Activated T-helper 1 cell treated with anti-CD3 and anti-CD28 coated beads, Interleukin-12 subunit alpha, Interleukin-12 subunit beta, Interleukin-2, Interleukin-4 antibody, amounts not matched to agents 30 ng/mL and 10 ng/mL and 1 ng/mL, durations not matched to agents 14 hours and 24 hours and 36 hours (primary cell): ENCODE measurements around the gene SRP54. TPM values are rescaled to one million over a fixed set of nuclear protein-coding genes. Genes with fewer than 3 reads are reported as not detected.
A peak's percentile ranks its signal among the peaks of the same experiment; 100 is the strongest.
"Not testable (repeated sequence)": the region's sequence is repeated elsewhere in the genome, so short reads cannot be mapped to it uniquely, and the experiment has no call there.

Source experiments
- DNase-seq: peaks from one replicate; pipeline ENCODE4 v3.0.0; 2021; ENCODE audit warnings: low spot score
- H3K27ac Mint-ChIP-seq: one replicate; pipeline ENCODE4 v1.8.0; 2021; ENCODE audit warnings: mild to moderate bottlenecking, mixed read lengths
- H3K27me3 Mint-ChIP-seq: one replicate; pipeline ENCODE4 v1.8.0; 2022; ENCODE audit warnings: mild to moderate bottlenecking, moderate library complexity, mixed read lengths; ENCODE audit not compliant: insufficient read depth
- H3K36me3 Mint-ChIP-seq: one replicate; pipeline ENCODE4 v1.8.0; 2021; ENCODE audit warnings: low read depth, mixed read lengths
- H3K4me1 Mint-ChIP-seq: one replicate; pipeline ENCODE4 v1.8.0; 2021; ENCODE audit warnings: low read depth, mixed read lengths
- H3K4me3 Mint-ChIP-seq: one replicate; pipeline ENCODE4 v1.8.0; 2021; ENCODE audit warnings: mild to moderate bottlenecking, moderate library complexity, mixed read lengths
- H3K9me3 Mint-ChIP-seq: one replicate; pipeline ENCODE4 v1.8.0; 2021; ENCODE audit warnings: mixed read lengths
- intact Hi-C: fragments of 100-400 bp; cut with micrococcal nuclease; formaldehyde crosslinking; loops from one replicate; pipeline ENCODE4 v1.15.1; 2024
- total RNA-seq: library from RNA; stranded (reverse); gene quantifications from 2 replicates; pipeline ENCODE4 v1.2.3, GENCODE V29; 2022

SRP54 gene
- total RNA-seq, result 76.1 and 76.2 TPM in 2 replicates

DNA sequence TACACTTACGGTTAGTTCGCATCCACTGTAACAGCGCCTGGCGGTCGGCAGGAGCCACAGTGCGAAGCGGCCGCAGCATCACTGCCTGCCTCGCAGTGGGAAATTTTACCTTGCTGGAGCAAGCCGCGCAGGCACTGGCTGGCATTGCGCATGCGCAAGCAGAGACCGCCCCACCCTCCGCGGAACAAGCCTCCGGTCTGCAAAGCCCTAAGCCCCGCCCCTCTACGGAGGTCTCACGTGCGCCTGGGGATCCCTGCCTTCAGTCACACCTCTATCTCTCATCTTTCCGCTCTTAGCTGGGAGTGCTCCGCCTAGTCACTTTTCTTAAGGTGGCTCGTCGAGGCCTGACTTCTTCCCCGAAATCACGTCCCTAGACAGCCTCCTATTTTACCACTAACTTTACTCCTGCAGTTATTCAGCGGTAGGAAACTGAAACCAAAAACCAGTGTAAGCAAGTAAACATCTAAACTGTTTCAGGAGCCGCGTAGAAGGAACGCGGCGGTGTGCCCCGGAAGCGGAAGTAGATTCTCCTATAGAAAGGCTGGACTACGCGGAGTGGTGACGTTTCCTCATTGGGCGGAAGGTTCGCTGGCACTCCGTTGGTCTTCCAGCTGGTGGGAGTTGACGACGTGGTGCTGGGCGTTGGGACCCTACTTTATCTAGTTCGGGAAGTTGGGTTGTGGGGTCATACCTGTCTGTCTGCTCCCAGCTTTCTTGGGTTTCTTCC is at the start of gene SRP54:
TSS of gene SRP54 (plus strand) at position 572 of the 727 bp plus-strand sequence. CDS start 13,718 bp downstream, outside the sequence.
- H3K36me3 Mint-ChIP-seq, result peaks cover 7% of the 10 kb centered on the region
- H3K27ac Mint-ChIP-seq, result no peak within 1 kb of the TSS
- H3K4me3 Mint-ChIP-seq, result no peak within 1 kb of the TSS
- no peaks in the 10 kb centered on the region for H3K27me3 Mint-ChIP-seq
- peak; percentile 100 for DNase-seq
- no peaks in the 10 kb centered on the region for H3K9me3 Mint-ChIP-seq
- intact Hi-C loops, result loop anchor here (1.0 to 5.0 kb wide), 14 partner anchors 16 to 824 kb away; partner anchors contain the start of genes CFL2, EAPP, FAM177A1 and NFKBIA
- peaks cover 6% of the 10 kb centered on the region for H3K4me1 Mint-ChIP-seq

DNA sequence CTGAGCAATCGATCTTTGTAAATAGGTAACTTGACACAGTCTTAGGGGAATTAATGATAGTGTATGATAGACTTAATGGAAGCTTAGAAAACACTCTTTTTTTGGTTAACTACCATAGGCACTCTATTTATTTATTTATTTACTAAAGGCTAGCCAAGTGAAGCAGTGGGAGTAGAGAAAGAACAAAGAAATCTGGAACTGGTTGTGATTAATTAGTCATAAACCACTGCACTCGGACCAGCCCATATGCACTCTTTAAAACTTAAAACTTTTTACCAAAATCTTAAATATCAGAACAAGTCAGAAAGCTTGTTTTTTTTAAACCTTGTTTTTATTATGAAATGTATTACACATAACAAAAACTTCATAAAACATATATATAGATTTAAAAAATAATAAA is 49.5 kb upstream of the SRP54 start:
- DNase-seq, result no peak
- no peak overlapping the region for H3K27ac Mint-ChIP-seq
- peaks cover 41% of the 10 kb centered on the region for H3K4me1 Mint-ChIP-seq
- peaks cover 5% of the 10 kb centered on the region for H3K36me3 Mint-ChIP-seq
- intact Hi-C loops, result loop anchor here (5.0 kb wide), 1 partner anchor 34 kb away; no protein-coding TSS in a partner anchor
- no peaks in the 10 kb centered on the region for H3K9me3 Mint-ChIP-seq
- H3K4me3 Mint-ChIP-seq, result no peak overlapping the region
- no peaks in the 10 kb centered on the region for H3K27me3 Mint-ChIP-seq

DNA sequence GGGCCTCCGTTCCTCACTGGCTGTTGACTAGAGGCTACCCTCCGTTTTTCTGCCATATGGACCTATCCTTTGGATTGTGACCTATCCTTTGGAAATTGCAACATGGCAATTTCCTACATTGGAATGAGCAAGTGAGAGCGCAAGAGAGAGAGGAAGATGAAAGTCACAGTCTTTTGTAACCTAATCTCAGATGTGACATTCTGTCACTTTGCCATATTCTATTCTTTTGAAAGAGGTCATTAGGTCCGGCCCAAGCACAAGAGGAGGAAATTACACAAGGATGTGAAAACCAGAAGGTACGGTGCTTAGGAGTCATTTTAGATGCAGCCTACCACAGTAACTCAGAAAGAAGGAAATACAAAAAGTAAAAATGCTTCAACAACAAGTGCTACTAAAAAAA is 47.3 kb upstream of the SRP54 start:
- peak overlapping the region; percentile 16 for H3K27ac Mint-ChIP-seq

DNA sequence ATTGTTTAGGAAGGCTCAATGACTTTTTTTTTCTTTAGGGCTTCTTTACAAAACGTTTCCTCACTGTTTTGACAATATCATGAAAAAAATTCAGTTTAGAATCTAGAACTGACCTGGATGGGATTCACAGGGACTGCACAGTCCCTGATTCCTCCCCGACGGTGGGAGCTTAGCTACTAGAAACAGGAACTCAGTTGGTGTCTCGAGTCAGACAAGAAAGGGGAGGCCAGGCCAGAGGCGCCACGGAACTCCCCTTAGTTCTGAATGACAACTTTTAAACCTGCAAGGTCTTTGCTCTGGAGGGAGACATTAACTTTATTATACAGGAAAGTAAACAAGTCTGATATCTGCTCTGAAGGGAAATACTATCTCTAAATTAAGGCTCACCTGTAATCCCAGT is 45.4 kb upstream of the SRP54 start:
- H3K27me3 Mint-ChIP-seq, result no peaks in the 10 kb centered on the region
- peaks cover 15% of the 10 kb centered on the region for H3K36me3 Mint-ChIP-seq
- H3K4me3 Mint-ChIP-seq, result no peak overlapping the region
- no peak overlapping the region for H3K27ac Mint-ChIP-seq
- H3K9me3 Mint-ChIP-seq, result peaks cover 4% of the 10 kb centered on the region
- H3K4me1 Mint-ChIP-seq, result peaks cover 15% of the 10 kb centered on the region
- DNase-seq, result no peak
- intact Hi-C loops, result no loop called here

More for the DNA sequence above, 47.3 kb upstream of the SRP54 start:
- Mint-ChIP-seq H3K4me1 (peaks cover 27% of the 10 kb centered on the region), H3K27me3 (no peaks in the 10 kb centered on the region), H3K36me3 (peaks cover 10% of the 10 kb centered on the region), H3K9me3 (no peaks in the 10 kb centered on the region), H3K4me3 (no peak overlapping the region)
- intact Hi-C loops, result no loop called here
- no peak for DNase-seq

DNA sequence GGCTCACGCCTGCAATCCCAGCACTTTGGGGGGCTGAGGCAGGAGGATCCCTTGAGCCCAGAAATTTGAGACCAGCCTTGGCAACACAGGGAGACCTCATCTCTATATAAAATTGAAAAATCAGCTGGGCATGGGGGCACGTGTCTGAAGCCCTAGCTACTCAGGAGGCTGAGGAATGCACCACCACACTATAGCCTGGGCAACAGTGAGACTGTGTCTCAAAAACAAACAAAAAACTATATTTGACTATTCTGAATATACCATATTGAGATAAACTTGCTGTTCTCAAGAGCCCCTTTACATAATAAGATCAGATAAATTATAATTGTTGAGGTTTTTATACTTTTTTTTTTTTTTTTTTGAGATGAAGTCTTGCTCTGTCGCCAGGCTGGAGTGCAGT is 44.9 kb upstream of the SRP54 start:
- intact Hi-C loops, result no loop called here
- Mint-ChIP-seq H3K27me3 (no peaks in the 10 kb centered on the region), H3K4me1 (peaks cover 15% of the 10 kb centered on the region), H3K27ac (no peak overlapping the region), H3K9me3 (peaks cover 4% of the 10 kb centered on the region), H3K36me3 (peaks cover 15% of the 10 kb centered on the region), H3K4me3 (no peak overlapping the region)
- no peak for DNase-seq

DNA sequence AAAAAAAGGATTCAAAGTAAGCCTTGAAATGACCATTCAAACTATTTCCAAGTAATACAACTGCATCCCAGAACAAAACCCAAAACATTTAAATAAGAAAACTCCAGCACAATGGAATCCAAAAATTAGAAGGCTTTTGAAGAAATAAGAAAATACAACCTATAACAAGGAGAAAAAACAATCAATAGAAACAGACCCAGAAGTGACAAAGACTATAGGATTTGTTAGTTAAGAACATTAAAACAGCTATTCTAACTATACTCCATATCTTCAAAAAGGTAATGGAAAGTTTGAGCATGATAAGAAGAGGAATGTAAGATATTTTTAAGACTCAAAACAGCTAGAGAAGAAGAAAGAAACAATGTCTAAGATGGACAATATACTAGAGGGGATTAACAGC is 39.3 kb upstream of the SRP54 start:
- Mint-ChIP-seq H3K4me1 (no peaks in the 10 kb centered on the region), H3K27me3 (no peaks in the 10 kb centered on the region), H3K36me3 (peaks cover 21% of the 10 kb centered on the region), H3K9me3 (peaks cover 16% of the 10 kb centered on the region), H3K4me3 (no peak overlapping the region), H3K27ac (no peak overlapping the region)
- DNase-seq, result no peak
- intact Hi-C loops, result no loop called here

DNA sequence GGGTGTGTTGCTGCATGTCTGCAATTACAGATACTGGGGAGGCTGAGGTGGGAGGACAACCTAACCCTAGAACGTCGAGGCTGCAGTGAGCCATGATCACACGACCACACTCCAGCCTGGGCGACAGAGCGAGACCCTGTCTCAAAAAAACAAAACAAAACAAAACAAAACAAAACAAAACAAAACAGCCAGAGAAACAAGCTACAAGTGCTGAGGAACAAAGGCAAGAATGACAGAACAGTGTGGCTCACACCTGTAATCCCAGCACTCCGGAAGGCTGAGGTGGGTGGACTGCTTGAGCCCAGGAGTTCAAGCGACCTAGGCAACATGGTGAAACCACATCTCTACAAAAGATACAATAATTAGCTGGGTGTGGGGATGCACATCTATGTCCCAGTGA is 38.0 kb upstream of the SRP54 start:
- peaks cover 20% of the 10 kb centered on the region for H3K36me3 Mint-ChIP-seq
- H3K27me3 Mint-ChIP-seq, result no peaks in the 10 kb centered on the region
- intact Hi-C loops, result no loop called here
- no peak overlapping the region for H3K27ac Mint-ChIP-seq
- DNase-seq, result no peak
- H3K9me3 Mint-ChIP-seq, result peaks cover 16% of the 10 kb centered on the region
- no peak overlapping the region for H3K4me3 Mint-ChIP-seq
- H3K4me1 Mint-ChIP-seq, result no peaks in the 10 kb centered on the region

DNA sequence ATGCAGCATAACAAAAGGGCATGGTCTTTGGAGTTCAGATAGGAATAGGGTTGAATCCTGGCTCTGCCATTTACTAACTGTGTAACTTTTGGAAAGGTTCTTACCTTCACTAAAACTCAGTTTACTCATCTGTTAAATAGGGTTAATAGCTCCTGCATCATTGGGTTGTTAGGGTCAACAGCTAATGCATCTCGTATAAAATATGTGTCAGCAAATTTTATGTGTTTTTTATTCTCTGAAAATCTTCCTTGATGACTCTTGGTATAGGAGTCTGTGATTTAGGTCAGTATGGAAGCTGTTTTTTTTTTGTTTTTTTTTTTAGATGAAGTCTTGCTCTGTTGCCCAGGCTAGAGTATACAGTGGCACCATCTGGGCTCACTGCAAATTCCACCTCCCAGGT is 36.1 kb upstream of the SRP54 start:
- H3K27ac Mint-ChIP-seq, result no peak overlapping the region
- intact Hi-C loops, result no loop called here
- peaks cover 16% of the 10 kb centered on the region for H3K9me3 Mint-ChIP-seq
- no peaks in the 10 kb centered on the region for H3K27me3 Mint-ChIP-seq
- DNase-seq, result no peak
- no peaks in the 10 kb centered on the region for H3K4me1 Mint-ChIP-seq
- H3K36me3 Mint-ChIP-seq, result peaks cover 22% of the 10 kb centered on the region
- no peak overlapping the region for H3K4me3 Mint-ChIP-seq

DNA sequence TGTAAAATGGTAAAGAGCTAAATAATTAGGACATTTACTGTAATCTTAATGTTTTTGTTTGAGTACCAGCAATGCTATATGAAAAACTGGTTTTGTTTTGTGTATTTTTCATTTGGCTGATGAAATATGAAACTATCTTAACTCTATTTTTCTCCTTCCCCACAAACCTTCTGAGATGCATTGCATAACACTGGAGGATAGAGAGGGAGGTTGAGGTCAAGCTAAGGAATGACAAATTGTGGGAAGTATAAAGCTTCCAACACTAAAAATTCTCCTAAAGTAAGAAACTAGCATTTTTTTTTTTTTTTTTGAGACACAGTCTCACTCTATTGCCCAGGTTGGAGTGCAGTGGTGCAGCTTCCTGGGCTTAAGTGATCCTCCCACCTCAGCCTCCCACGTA is 31.5 kb upstream of the SRP54 start:
- Mint-ChIP-seq H3K4me1 (no peaks in the 10 kb centered on the region), H3K9me3 (no peaks in the 10 kb centered on the region), H3K4me3 (no peak overlapping the region), H3K27me3 (no peaks in the 10 kb centered on the region), H3K27ac (no peak overlapping the region), H3K36me3 (peaks cover 12% of the 10 kb centered on the region)
- no peak for DNase-seq
- intact Hi-C loops, result no loop called here

DNA sequence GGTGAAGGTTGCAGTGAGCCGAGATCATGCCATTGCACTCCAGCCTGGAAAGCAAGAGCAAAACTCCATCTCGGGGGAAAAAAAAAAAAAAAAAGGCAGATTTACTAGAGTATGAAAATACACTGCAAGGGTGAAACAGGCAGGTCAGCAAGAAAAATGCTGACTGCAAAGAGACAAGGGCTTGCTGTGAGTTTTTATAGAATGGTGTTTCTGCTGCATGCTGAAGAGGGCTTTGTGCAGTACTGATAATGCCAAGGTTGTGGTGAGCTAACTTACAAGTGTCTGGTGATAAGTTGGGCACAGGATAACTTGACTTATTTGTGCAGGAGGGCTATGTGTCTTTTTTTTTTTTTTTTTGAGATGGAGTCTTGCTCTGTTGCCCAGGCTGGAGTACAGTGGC is 25.9 kb upstream of the SRP54 start:
- Mint-ChIP-seq H3K36me3 (peaks cover 19% of the 10 kb centered on the region), H3K4me3 (no peak overlapping the region), H3K27me3 (no peaks in the 10 kb centered on the region), H3K9me3 (no peaks in the 10 kb centered on the region), H3K4me1 (no peaks in the 10 kb centered on the region), H3K27ac (no peak overlapping the region)
- intact Hi-C loops, result no loop called here
- no peak for DNase-seq

DNA sequence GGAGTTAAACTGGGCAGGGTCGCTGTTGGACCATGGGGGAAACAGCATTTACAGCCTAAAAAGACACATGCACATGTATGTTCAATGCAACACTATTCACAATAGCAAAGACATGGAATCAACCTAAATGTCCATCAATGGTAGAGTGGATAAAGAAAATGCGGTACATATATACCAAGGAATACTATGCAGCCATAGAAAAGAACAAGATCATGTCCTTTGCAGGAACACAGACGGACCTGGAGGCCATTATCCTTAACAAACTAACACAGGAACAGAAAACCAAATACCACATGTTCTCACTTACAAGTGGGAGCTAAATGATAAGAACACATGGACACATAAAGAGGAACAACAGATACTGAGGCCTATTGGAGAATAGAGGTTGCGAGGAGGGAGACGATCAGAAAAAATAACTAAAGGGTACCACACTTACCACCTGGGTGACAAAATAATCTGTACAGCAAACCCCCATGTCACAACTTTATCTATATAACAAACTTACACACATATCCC is 25.0 kb upstream of the SRP54 start:
- H3K4me1 Mint-ChIP-seq, result no peaks in the 10 kb centered on the region
- H3K36me3 Mint-ChIP-seq, result peaks cover 18% of the 10 kb centered on the region
- no peaks in the 10 kb centered on the region for H3K27me3 Mint-ChIP-seq
- H3K4me3 Mint-ChIP-seq, result no peak overlapping the region
- DNase-seq, result no peak
- H3K9me3 Mint-ChIP-seq, result no peaks in the 10 kb centered on the region
- intact Hi-C loops, result no loop called here
- no peak overlapping the region for H3K27ac Mint-ChIP-seq

DNA sequence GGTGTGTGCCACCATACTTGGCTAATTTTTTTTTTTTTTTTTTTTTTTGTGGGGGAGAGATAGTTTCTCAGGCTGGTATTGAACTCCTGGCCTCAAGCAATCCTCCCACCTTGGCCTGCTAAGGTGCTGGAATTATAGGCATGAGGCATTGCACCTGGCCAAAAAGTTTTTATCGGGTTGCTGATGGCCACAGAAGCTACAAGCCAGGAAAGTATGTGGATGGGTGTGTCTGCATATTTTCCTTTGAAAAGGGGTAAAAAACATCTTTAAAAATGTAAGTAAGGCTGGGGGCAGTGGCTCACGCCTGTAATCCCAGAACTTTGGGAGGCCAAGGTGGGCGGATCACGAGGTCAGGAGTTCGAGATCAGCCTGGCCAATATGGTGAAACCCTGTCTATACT is 20.7 kb upstream of the SRP54 start:
- H3K4me3 Mint-ChIP-seq, H3K27ac Mint-ChIP-seq, H3K9me3 Mint-ChIP-seq, H3K27me3 Mint-ChIP-seq, intact Hi-C loops, DNase-seq: not testable (repeated sequence)
- Mint-ChIP-seq H3K36me3 (peaks cover 17% of the 10 kb centered on the region), H3K4me1 (peaks cover 14% of the 10 kb centered on the region)

DNA sequence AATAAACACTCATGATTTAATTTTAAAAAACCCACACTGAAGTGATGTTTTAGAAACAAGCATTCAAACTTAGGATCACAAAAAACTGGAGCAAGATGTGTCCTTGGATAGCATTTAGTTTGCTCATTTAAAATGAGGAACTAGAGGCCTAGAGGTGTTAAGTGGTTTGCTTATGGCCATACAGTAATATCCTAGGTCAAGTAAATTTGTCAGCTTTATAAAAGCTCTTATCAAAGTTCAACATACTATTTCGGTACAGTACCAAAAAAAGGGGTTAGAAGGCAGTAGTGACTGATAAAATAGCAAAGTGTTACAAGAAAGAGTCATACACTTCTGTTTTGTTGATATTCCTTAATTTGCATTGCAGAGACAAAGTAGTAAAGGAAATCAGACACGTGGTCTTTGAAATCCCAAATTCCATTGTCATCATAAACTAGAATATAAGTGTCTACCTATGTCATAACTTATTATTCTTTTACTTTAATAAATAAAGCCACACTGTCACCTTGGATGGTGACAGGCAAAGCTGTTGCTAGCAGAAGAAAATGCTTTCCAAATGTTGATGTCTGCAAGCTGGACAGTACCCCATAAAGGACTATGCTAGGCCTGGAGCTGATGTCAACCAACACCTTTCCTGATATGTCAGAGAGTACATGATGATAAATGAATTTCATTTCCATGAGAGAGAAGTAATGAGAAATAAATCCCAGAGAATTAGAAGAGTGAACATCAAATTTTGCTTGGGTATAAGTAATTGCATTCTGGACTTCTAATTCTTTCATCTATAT is 17.6 kb upstream of the SRP54 start:
- Mint-ChIP-seq H3K36me3 (peaks cover 15% of the 10 kb centered on the region), H3K27ac (no peak overlapping the region), H3K27me3 (no peaks in the 10 kb centered on the region), H3K4me1 (peaks cover 14% of the 10 kb centered on the region), H3K4me3 (no peak overlapping the region), H3K9me3 (no peaks in the 10 kb centered on the region)
- intact Hi-C loops, result loop anchor here (5.0 kb wide), 1 partner anchor 33 kb away; no protein-coding TSS in a partner anchor
- no peak for DNase-seq
